ENCODE results near the gene ACSM2A.

GRCh38 chr16:20424129-20424866 lies 27.0 kb upstream of the ACSM2A start:
- no peak for TF ChIP-seq POLR2A (IDR thresholded peaks at IDR 0.05)
- TF ChIP-seq, protein P1, sequence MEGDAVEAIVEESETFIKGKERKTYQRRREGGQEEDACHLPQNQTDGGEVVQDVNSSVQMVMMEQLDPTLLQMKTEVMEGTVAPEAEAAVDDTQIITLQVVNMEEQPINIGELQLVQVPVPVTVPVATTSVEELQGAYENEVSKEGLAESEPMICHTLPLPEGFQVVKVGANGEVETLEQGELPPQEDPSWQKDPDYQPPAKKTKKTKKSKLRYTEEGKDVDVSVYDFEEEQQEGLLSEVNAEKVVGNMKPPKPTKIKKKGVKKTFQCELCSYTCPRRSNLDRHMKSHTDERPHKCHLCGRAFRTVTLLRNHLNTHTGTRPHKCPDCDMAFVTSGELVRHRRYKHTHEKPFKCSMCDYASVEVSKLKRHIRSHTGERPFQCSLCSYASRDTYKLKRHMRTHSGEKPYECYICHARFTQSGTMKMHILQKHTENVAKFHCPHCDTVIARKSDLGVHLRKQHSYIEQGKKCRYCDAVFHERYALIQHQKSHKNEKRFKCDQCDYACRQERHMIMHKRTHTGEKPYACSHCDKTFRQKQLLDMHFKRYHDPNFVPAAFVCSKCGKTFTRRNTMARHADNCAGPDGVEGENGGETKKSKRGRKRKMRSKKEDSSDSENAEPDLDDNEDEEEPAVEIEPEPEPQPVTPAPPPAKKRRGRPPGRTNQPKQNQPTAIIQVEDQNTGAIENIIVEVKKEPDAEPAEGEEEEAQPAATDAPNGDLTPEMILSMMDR (IDR thresholded peaks at IDR 0.05) = no peak
